CD14-positive monocyte (primary cell): ENCODE measurements around the gene DGCR2. TPM values are rescaled to one million over a fixed set of nuclear protein-coding genes. Genes with fewer than 3 reads are reported as not detected.
"Not testable (repeated sequence)": the region's sequence is repeated elsewhere in the genome, so short reads cannot be mapped to it uniquely, and the experiment has no call there.

ENCODE experiments used
- DNase-seq, 3 donors: peaks; one replicate each; pipeline ENCODE4 v3.0.0-alpha.2; 2011 to 2022
- H2AFZ ChIP-seq: 2 replicates; pipeline ENCODE4 v1.6.0; 2012; ENCODE audit warnings: mild to moderate bottlenecking, low read depth, low read length, inconsistent platforms; ENCODE audit not compliant: insufficient read depth, poor library complexity, severe bottlenecking
- H3K27ac ChIP-seq, 2 donors: 1 replicate in 1 of 2; 2 replicates in 1 of 2; pipeline ENCODE4 v1.5.1; 2012 to 2013; ENCODE audit warnings: low read length in 2 of 2, control low read depth in 1 of 2, inconsistent platforms in 1 of 2, low read depth in 1 of 2, mild to moderate bottlenecking in 1 of 2
- H3K27me3 ChIP-seq, 2 donors: one replicate each; pipeline versions ENCODE4 v1.6.0 to v1.6.1; 2011 to 2013; ENCODE audit warnings: low read length in 2 of 2; ENCODE audit not compliant: control insufficient read depth in 2 of 2, insufficient read depth in 2 of 2
- H3K36me3 ChIP-seq, 2 donors: replicated peaks in 1 of 2; 1 replicate in 1 of 2; 2 replicates in 1 of 2; pipeline versions ENCODE4 v1.5.1 to v1.6.1; 2012 to 2013; ENCODE audit warnings: low read length in 2 of 2, control low read depth in 1 of 2, inconsistent platforms in 1 of 2, mild to moderate bottlenecking in 1 of 2; ENCODE audit not compliant: insufficient read depth in 2 of 2, control insufficient read depth in 1 of 2
- H3K4me1 ChIP-seq, 2 donors: 1 replicate in 1 of 2; 2 replicates in 1 of 2; pipeline versions ENCODE4 v1.5.1 to v1.6.1; 2012 to 2013; ENCODE audit warnings: low read length in 2 of 2, control low read depth in 1 of 2, inconsistent platforms in 1 of 2, mild to moderate bottlenecking in 1 of 2, moderate library complexity in 1 of 2; ENCODE audit not compliant: insufficient read depth in 2 of 2, control insufficient read depth in 1 of 2
- H3K4me2 ChIP-seq: replicated peaks from 2 replicates; pipeline ENCODE3; 2012; ENCODE audit warnings: low read length, moderate library complexity, mild to moderate bottlenecking; ENCODE audit not compliant: poor library complexity, severe bottlenecking; ENCODE audit errors: extremely low read depth
- H3K4me3 ChIP-seq, 3 experiments: fragments of 200-600 bp in 1 of 3; sonication (generic) in 1 of 3; replicated peaks in 1 of 3; 1 replicate in 2 of 3; 2 replicates in 1 of 3; pipeline ENCODE4 v1.5.1; 2011 to 2013; ENCODE audit warnings: low read length in 3 of 3, mild to moderate bottlenecking in 3 of 3, control low read depth in 2 of 3, low read depth in 2 of 3, inconsistent platforms in 1 of 3, moderate library complexity in 1 of 3
- H3K79me2 ChIP-seq: 2 replicates; pipeline ENCODE4 v1.6.0; 2012; ENCODE audit warnings: mild to moderate bottlenecking, control low read depth, inconsistent platforms, low read length, moderate library complexity; ENCODE audit not compliant: insufficient read depth
- H3K9ac ChIP-seq: 2 replicates; pipeline ENCODE4 v1.6.0; 2017; ENCODE audit warnings: low read length, mild to moderate bottlenecking; ENCODE audit not compliant: insufficient read depth, poor library complexity, severe bottlenecking
- H3K9me3 ChIP-seq, 2 donors: replicated peaks in 1 of 2; 1 replicate in 1 of 2; 2 replicates in 1 of 2; pipeline versions ENCODE4 v1.5.1 to v1.6.1; 2012 to 2013; ENCODE audit warnings: low read length in 2 of 2, control low read depth in 1 of 2; ENCODE audit not compliant: control insufficient read depth in 1 of 2, insufficient read depth in 1 of 2
- H4K20me1 ChIP-seq: 2 replicates; pipeline ENCODE4 v1.6.0; 2012; ENCODE audit warnings: mild to moderate bottlenecking, low read length, control low read depth, moderate library complexity; ENCODE audit not compliant: insufficient read depth
- H3K27ac Mint-ChIP-seq, 7 donors: one replicate each; pipeline ENCODE4 v1.8.0; 2020; ENCODE audit warnings: mild to moderate bottlenecking in 7 of 7, mixed read lengths in 7 of 7, moderate library complexity in 6 of 7, inconsistent platforms in 2 of 7
- H3K27me3 Mint-ChIP-seq, 3 donors: one replicate each; pipeline ENCODE4 v1.8.0; 2021 to 2022; ENCODE audit warnings: low read depth in 3 of 3, mild to moderate bottlenecking in 3 of 3, mixed read lengths in 3 of 3, moderate library complexity in 3 of 3, inconsistent platforms in 1 of 3
- H3K36me3 Mint-ChIP-seq, 2 donors: one replicate each; pipeline ENCODE4 v1.8.0; 2020; ENCODE audit warnings: mixed read lengths in 2 of 2, inconsistent platforms in 1 of 2, mild to moderate bottlenecking in 1 of 2
- H3K4me1 Mint-ChIP-seq: one replicate; pipeline ENCODE4 v1.8.0; 2020; ENCODE audit warnings: mild to moderate bottlenecking, mixed read lengths
- H3K4me3 Mint-ChIP-seq, 2 donors: one replicate each; pipeline ENCODE4 v1.8.0; 2020; ENCODE audit warnings: mild to moderate bottlenecking in 2 of 2, mixed read lengths in 2 of 2, moderate library complexity in 1 of 2
- H3K9me3 Mint-ChIP-seq, 7 donors: one replicate each; pipeline ENCODE4 v1.8.0; 2020 to 2022; ENCODE audit warnings: mixed read lengths in 7 of 7, mild to moderate bottlenecking in 6 of 7, moderate library complexity in 6 of 7, inconsistent platforms in 2 of 7
- whole genome bisulfite sequencing: methylation state at CpG from one replicate; pipeline ENCODE4 v1.1.5; 2013; ENCODE audit warnings: missing lambda C conversion rate; ENCODE audit not compliant: insufficient coverage; 5-methylcytosine and 5-hydroxymethylcytosine counted together
- intact Hi-C, 2 donors: fragments of 100-400 bp; cut with micrococcal nuclease; formaldehyde crosslinking; loops; one replicate each; pipeline versions ENCODE4 v1.15.0 to v1.15.1; 2023
- polyA plus RNA-seq, 3 donors: library from polyadenylated mRNA; depleted of rRNA in 1 of 3; unstranded in 2 of 3; stranded (reverse) in 1 of 3; fragments of 300-500 nt in 2 of 3; fragments of >200 nt in 1 of 3; fragmentation: Illumina TruSeq in 2 of 3; gene quantifications; 1 replicate in 2 of 3; 2 replicates in 1 of 3; pipeline ENCODE4 v1.2.3, GENCODE V29; 2012 to 2021
- TF ChIP-seq, protein P1 (sequence below): fragments of 200-600 bp; IDR thresholded peaks from one replicate; pipeline ENCODE4 v1.8.0; 2022; ENCODE audit warnings: antibody characterized with exemption, mild to moderate bottlenecking

The DGCR2 gene
- polyA plus RNA-seq, 3 donors, result 28.9 to 37.0 (median 36.2) TPM

DNA sequence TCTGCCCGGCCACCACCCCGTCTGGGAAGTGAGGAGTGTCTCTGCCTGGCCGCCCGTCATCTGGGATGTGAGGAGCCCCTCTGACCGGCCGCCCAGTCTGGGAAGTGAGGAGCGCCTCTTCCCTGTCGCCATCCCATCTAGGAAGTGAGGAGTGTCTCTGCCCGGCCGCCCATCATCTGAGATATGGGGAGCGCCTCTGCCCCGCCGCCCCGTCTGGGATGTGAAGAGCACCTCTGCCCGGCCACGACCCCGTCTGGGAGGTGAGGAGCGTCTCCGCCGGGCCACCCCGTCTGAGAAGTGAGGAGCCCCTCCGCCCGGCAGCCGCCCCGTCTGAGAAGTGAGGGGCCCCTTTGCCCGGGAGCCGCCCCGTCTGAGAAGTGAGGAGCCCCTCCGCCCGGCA is 38.1 kb downstream of the DGCR2 start:
- H3K27me3 ChIP-seq, H3K9me3 ChIP-seq, H3K9ac ChIP-seq, H3K4me3 ChIP-seq, H3K27me3 Mint-ChIP-seq, H3K4me2 ChIP-seq, intact Hi-C loops, H2AFZ ChIP-seq, H3K9me3 Mint-ChIP-seq, DNase-seq: not testable (repeated sequence)
- Mint-ChIP-seq H3K4me1 (peaks cover 50% of the 10 kb centered on the region), H3K4me3 (peak overlapping the region; percentile 39 to 47), H3K36me3 (peaks cover 46 to 63% of the 10 kb centered on the region in 2 donors), H3K27ac (peak overlapping the region; percentile 79 to 95 (median 89))
- Histone ChIP-seq H3K4me1 (peaks cover 46 to 48% of the 10 kb centered on the region in 2 donors), H4K20me1 (peaks cover 15% of the 10 kb centered on the region), H3K27ac (peak overlapping the region in 1 of 2 donors; percentile 14), H3K79me2 (peaks cover 66% of the 10 kb centered on the region), H3K36me3 (peaks cover 17 to 61% of the 10 kb centered on the region in 2 donors)
- 100% methylated on average over 10 of the region's 30 CpGs for WGBS

DNA sequence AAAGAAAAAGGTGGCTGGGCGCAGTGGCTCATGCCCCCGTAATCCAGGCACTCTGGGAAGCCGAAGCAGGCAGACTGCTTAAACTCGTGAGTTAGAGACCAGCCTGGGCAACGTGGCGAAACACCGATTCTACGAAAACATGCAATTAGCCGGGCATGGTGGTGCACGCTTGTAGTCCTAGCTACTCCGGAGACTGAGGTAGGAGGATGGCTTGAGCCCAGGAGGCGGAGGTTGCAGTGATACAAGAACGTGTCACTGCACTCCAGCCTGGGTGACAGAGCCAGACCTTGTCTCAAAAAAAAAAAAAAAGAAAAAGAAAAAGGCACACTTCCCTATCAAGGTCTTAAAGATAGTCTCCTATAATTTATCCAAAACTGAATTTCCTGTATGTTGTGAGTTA is 39.4 kb downstream of the DGCR2 start:
- TF ChIP-seq, protein P1, sequence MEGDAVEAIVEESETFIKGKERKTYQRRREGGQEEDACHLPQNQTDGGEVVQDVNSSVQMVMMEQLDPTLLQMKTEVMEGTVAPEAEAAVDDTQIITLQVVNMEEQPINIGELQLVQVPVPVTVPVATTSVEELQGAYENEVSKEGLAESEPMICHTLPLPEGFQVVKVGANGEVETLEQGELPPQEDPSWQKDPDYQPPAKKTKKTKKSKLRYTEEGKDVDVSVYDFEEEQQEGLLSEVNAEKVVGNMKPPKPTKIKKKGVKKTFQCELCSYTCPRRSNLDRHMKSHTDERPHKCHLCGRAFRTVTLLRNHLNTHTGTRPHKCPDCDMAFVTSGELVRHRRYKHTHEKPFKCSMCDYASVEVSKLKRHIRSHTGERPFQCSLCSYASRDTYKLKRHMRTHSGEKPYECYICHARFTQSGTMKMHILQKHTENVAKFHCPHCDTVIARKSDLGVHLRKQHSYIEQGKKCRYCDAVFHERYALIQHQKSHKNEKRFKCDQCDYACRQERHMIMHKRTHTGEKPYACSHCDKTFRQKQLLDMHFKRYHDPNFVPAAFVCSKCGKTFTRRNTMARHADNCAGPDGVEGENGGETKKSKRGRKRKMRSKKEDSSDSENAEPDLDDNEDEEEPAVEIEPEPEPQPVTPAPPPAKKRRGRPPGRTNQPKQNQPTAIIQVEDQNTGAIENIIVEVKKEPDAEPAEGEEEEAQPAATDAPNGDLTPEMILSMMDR, result no peak
- no peak for DNase-seq
- peaks cover 32 to 34% of the 10 kb centered on the region in 2 donors for H3K4me1 ChIP-seq
- H3K79me2 ChIP-seq, result peaks cover 58% of the 10 kb centered on the region
- no peak overlapping the region for H3K4me2 ChIP-seq
- peaks cover 37% of the 10 kb centered on the region for H3K4me1 Mint-ChIP-seq
- intact Hi-C loops, result no loop called here
- H3K4me3 ChIP-seq, result no peak overlapping the region
- WGBS, result 92% methylated on average over 13 of the region's 13 CpGs
- peaks cover 43 to 59% of the 10 kb centered on the region in 2 donors for H3K36me3 Mint-ChIP-seq
- no peak overlapping the region for H3K4me3 Mint-ChIP-seq
- no peak overlapping the region for H3K27ac ChIP-seq
- H3K36me3 ChIP-seq, result peaks cover 23 to 61% of the 10 kb centered on the region in 2 donors
- no peaks in the 10 kb centered on the region for H3K27me3 ChIP-seq
- no peak overlapping the region for H2AFZ ChIP-seq
- peaks cover 21% of the 10 kb centered on the region for H4K20me1 ChIP-seq
- H3K9ac ChIP-seq, result no peak overlapping the region
- H3K9me3 ChIP-seq, result no peaks in the 10 kb centered on the region
- peak overlapping the region in 1 of 7 donors; percentile 45 for H3K27ac Mint-ChIP-seq
- no peaks in the 10 kb centered on the region for H3K27me3 Mint-ChIP-seq
- no peaks in the 10 kb centered on the region for H3K9me3 Mint-ChIP-seq
